PC-9 (cell line): ENCODE data around the gene APC. TPM values are rescaled to one million over a fixed set of nuclear protein-coding genes. Genes with fewer than 3 reads are reported as not detected.

ENCODE experiments used
- BruUV-seq: library from RNA; stranded (reverse); fragments of 400-500 nt; replicated peaks from 2 replicates; lab custom pipeline; 2021; lab: Mats Ljungman, UMichigan
- CTCF ChIA-PET: fragments of 300-600 bp; sonication (Branson Sonifier 250); formaldehyde crosslinking; loops from one replicate; lab custom pipeline; 2022; ENCODE audit warnings: antibody characterized with exemption; lab: Charles Lee
- POLR2A ChIA-PET: fragments of 300-600 bp; sonication (Branson Sonifier 250); formaldehyde crosslinking; loops from one replicate; lab custom pipeline; 2022; ENCODE audit warnings: antibody characterized with exemption; ENCODE audit not compliant: unreplicated experiment; lab: Charles Lee
- DNase-seq, 2 experiments: peaks; one replicate each; pipeline versions ENCODE4 v3.0.0 to v3.0.0-alpha.2; 2015 to 2022; ENCODE audit warnings: mixed read lengths in 1 of 2
- H2AFZ ChIP-seq: fragments of 200-600 bp; sonication (generic); 2 replicates; pipeline ENCODE4 v1.8.1; 2017; ENCODE audit warnings: antibody characterized with exemption
- H3F3A ChIP-seq: fragments of 200-600 bp; sonication (generic); 2 replicates; pipeline ENCODE4 v1.8.1; 2017; ENCODE audit warnings: antibody characterized with exemption, mild to moderate bottlenecking, low read depth; ENCODE audit not compliant: insufficient read depth
- H3K27ac ChIP-seq: fragments of 200-600 bp; sonication (generic); 2 replicates; pipeline ENCODE4 v1.6.1; 2016; ENCODE audit warnings: mixed run types
- H3K27me3 ChIP-seq: fragments of 200-600 bp; sonication (generic); 2 replicates; pipeline ENCODE4 v1.6.1; 2016; ENCODE audit warnings: low read depth, mixed run types; ENCODE audit not compliant: insufficient read depth
- H3K36me3 ChIP-seq: fragments of 200-600 bp; sonication (generic); 2 replicates; pipeline ENCODE4 v1.6.1; 2016; ENCODE audit warnings: low read depth, mixed run types
- H3K4me1 ChIP-seq: fragments of 200-600 bp; sonication (generic); replicated peaks from 2 replicates; pipeline ENCODE4 v1.6.1; 2016; ENCODE audit warnings: mixed run types; ENCODE audit not compliant: insufficient read depth
- H3K4me2 ChIP-seq: fragments of 200-600 bp; sonication (generic); 2 replicates; pipeline ENCODE4 v1.6.1; 2017; ENCODE audit warnings: mixed run types
- H3K4me3 ChIP-seq: fragments of 200-600 bp; sonication (generic); 2 replicates; pipeline ENCODE4 v1.6.1; 2016; ENCODE audit warnings: mixed run types
- H3K79me2 ChIP-seq: fragments of 200-600 bp; sonication (generic); 2 replicates; pipeline ENCODE4 v1.6.1; 2017; ENCODE audit warnings: low read depth, mixed run types
- H3K9me2 ChIP-seq: fragments of 200-600 bp; sonication (generic); 2 replicates; pipeline ENCODE4 v1.8.1; 2017; ENCODE audit warnings: mild to moderate bottlenecking; ENCODE audit not compliant: insufficient read depth
- H3K9me3 ChIP-seq: fragments of 200-600 bp; sonication (generic); 2 replicates; pipeline ENCODE4 v1.8.1; 2016; ENCODE audit warnings: low read depth; ENCODE audit not compliant: insufficient read depth
- H4K20me1 ChIP-seq: fragments of 200-600 bp; sonication (generic); 2 replicates; pipeline ENCODE4 v1.8.1; 2017; ENCODE audit not compliant: insufficient read depth
- EZH2 ChIP-seq: fragments of 200-600 bp; sonication (generic); IDR thresholded peaks from 2 replicates; pipeline ENCODE4 v1.8.0; 2017; ENCODE audit warnings: antibody characterized with exemption, low read depth
- intact Hi-C: fragments of 100-400 bp; cut with micrococcal nuclease; formaldehyde crosslinking; loops from one replicate; pipeline ENCODE4 v1.10.0; 2022; ENCODE audit not compliant: unreplicated experiment
- total RNA-seq: library from RNA; stranded (reverse); gene quantifications from 2 replicates; pipeline ENCODE4 v1.2.3, GENCODE V29; 2021
- TF ChIP-seq, protein P1 (sequence below): fragments of 200-600 bp; sonication (generic); conservative IDR thresholded peaks from 2 replicates; pipeline ENCODE4 v1.6.1; 2017; ENCODE audit warnings: mixed run types, antibody characterized with exemption, mild to moderate bottlenecking, moderate library complexity

The APC gene
- total RNA-seq, 1 experiment from 2014 or later, result 23.5 TPM

- H3K27me3 ChIP-seq, result no peaks in the 10 kb centered on the region
- intact Hi-C loops, result no loop called here
- TF ChIP-seq, protein P1, sequence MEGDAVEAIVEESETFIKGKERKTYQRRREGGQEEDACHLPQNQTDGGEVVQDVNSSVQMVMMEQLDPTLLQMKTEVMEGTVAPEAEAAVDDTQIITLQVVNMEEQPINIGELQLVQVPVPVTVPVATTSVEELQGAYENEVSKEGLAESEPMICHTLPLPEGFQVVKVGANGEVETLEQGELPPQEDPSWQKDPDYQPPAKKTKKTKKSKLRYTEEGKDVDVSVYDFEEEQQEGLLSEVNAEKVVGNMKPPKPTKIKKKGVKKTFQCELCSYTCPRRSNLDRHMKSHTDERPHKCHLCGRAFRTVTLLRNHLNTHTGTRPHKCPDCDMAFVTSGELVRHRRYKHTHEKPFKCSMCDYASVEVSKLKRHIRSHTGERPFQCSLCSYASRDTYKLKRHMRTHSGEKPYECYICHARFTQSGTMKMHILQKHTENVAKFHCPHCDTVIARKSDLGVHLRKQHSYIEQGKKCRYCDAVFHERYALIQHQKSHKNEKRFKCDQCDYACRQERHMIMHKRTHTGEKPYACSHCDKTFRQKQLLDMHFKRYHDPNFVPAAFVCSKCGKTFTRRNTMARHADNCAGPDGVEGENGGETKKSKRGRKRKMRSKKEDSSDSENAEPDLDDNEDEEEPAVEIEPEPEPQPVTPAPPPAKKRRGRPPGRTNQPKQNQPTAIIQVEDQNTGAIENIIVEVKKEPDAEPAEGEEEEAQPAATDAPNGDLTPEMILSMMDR, result no peak
- no peak for TF ChIP-seq EZH2
- H3K9me2 ChIP-seq, result no peaks in the 10 kb centered on the region
- POLR2A ChIA-PET, result interaction anchor here (0.5 kb wide), 1 partner anchor 103 kb away, joined by 8 read pairs; no protein-coding TSS in a partner anchor
- peaks cover 34% of the 10 kb centered on the region for H3K36me3 ChIP-seq
- H3K4me2 ChIP-seq, result no peak overlapping the region
- no peak overlapping the region for H3K27ac ChIP-seq
- peaks cover 35% of the 10 kb centered on the region for H3K79me2 ChIP-seq
- no TSS peak for BruUV-seq
- no peak for DNase-seq
- H4K20me1 ChIP-seq, result peaks cover 21% of the 10 kb centered on the region
- no peak overlapping the region for H3K4me3 ChIP-seq
- no peaks in the 10 kb centered on the region for H3K9me3 ChIP-seq
- peaks cover 30% of the 10 kb centered on the region; the same call in 1 of the 2 replicates for H3F3A ChIP-seq
- H3K4me1 ChIP-seq, result peaks cover 11% of the 10 kb centered on the region
- CTCF ChIA-PET, result no interaction called here
- no peak overlapping the region for H2AFZ ChIP-seq
These were observed 129.7 kb downstream of the APC start for GRCh38 chr5:112867411-112867810.

DNA sequence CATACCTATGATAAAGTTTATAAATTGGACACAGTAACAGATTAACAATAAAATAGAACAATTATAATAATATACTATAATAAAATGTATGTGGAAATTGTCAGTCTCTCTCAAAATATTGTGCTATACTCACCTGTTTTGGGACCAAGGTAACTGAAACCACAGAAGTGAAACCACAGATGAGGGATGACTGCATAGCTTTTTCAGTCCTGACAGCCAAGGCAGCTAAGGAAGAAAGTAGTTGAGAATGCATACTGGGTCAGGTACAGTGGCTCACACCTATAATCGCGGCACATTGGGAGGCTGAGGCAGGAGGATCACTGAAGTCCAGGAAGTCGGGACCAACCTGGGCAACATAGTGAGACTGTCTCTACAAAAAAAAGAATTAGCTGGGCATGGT lies 132.3 kb downstream of the APC start:
- BruUV-seq, result no TSS peak
- H3K9me2 ChIP-seq, result no peaks in the 10 kb centered on the region
- H3K4me1 ChIP-seq, result no peaks in the 10 kb centered on the region
- CTCF ChIA-PET, result no interaction called here
- POLR2A ChIA-PET, result no interaction called here
- no peaks in the 10 kb centered on the region for H3K27me3 ChIP-seq
- H3F3A ChIP-seq, result peaks cover 23% of the 10 kb centered on the region; the same call in 1 of the 2 replicates
- no peak for DNase-seq
- peaks cover 9% of the 10 kb centered on the region for H3K79me2 ChIP-seq
- H3K27ac ChIP-seq, result no peak overlapping the region
- H2AFZ ChIP-seq, result no peak overlapping the region
- peaks cover 9% of the 10 kb centered on the region for H3K36me3 ChIP-seq
- intact Hi-C loops, result no loop called here
- no peak overlapping the region for H3K4me2 ChIP-seq
- no peak overlapping the region for H3K4me3 ChIP-seq
- no peak for TF ChIP-seq EZH2
- TF ChIP-seq, protein P1, result no peak
- no peaks in the 10 kb centered on the region for H4K20me1 ChIP-seq
- H3K9me3 ChIP-seq, result no peaks in the 10 kb centered on the region

DNA sequence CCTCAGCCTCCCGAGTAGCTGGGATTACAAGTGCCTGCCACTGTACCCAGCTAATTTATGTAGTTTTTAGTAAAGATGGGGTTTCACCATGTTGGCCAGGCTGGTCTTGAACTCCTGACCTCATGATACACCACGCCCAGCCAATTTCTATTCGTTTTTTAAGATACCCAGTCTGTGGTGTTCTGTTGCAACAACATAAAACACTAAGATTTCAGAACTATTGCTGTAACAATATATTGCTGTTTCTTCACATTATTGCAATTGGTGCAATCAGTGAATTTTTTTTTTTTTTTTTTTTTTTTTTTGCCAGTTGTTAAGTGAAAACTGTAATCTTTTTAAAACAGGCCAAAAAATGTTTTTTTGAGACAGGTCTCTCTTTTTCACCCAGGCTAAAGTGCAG lies 133.3 kb downstream of the APC start:
- intact Hi-C loops, result no loop called here

More for the DNA sequence above, 133.3 kb downstream of the APC start:
- no peak overlapping the region for H3K4me2 ChIP-seq
- no peak for TF ChIP-seq EZH2
- TF ChIP-seq, protein P1, result no peak
- peaks cover 7% of the 10 kb centered on the region; the same call in 1 of the 2 replicates for H3K79me2 ChIP-seq
- no peaks in the 10 kb centered on the region for H3K4me1 ChIP-seq
- H4K20me1 ChIP-seq, result no peaks in the 10 kb centered on the region
- H2AFZ ChIP-seq, result no peak overlapping the region
- no peak for DNase-seq
- no peaks in the 10 kb centered on the region for H3K9me2 ChIP-seq
- ChIA-PET CTCF (no interaction called here), POLR2A (interaction anchor here (0.7 kb wide), 1 partner anchor 114 kb away, joined by 4 read pairs; no protein-coding TSS in a partner anchor)
- H3K27ac ChIP-seq, result no peak overlapping the region
- H3K36me3 ChIP-seq, result no peaks in the 10 kb centered on the region
- H3F3A ChIP-seq, result peaks cover 20% of the 10 kb centered on the region; the same call in 1 of the 2 replicates
- H3K4me3 ChIP-seq, result no peak overlapping the region
- BruUV-seq, result no TSS peak
- H3K27me3 ChIP-seq, result no peaks in the 10 kb centered on the region
- no peaks in the 10 kb centered on the region for H3K9me3 ChIP-seq
